Trophoblast cell (in vitro differentiated cells and primary cell): Measurements from ENCODE around the gene CLTCL1.

ENCODE experiments used
- DNase-seq, 2 donors: peaks; one replicate each; pipeline ENCODE4 v3.0.0-alpha.2; 2016
- H2AFZ ChIP-seq: 2 replicates; pipeline ENCODE4 v1.6.1; 2013; ENCODE audit warnings: low read length, moderate library complexity, mild to moderate bottlenecking; ENCODE audit not compliant: insufficient read depth, poor library complexity
- H2AK5ac ChIP-seq: 2 replicates; pipeline ENCODE4 v1.6.1; 2013; ENCODE audit warnings: mild to moderate bottlenecking, low read length
- H2BK120ac ChIP-seq: 2 replicates; pipeline ENCODE4 v1.6.1; 2013; ENCODE audit warnings: low read length, mild to moderate bottlenecking, moderate library complexity; ENCODE audit not compliant: insufficient read depth, poor library complexity
- H2BK12ac ChIP-seq: 2 replicates; pipeline ENCODE4 v1.6.1; 2013; ENCODE audit warnings: mild to moderate bottlenecking, low read length, moderate library complexity
- H2BK5ac ChIP-seq: 2 replicates; pipeline ENCODE4 v1.6.1; 2013; ENCODE audit warnings: low read length, low read depth, moderate library complexity, mild to moderate bottlenecking; ENCODE audit not compliant: poor library complexity
- H3K14ac ChIP-seq: 2 replicates; pipeline ENCODE4 v1.6.1; 2013; ENCODE audit warnings: mild to moderate bottlenecking, low read length
- H3K18ac ChIP-seq: 2 replicates; pipeline ENCODE4 v1.6.1; 2013; ENCODE audit warnings: mild to moderate bottlenecking, low read length
- H3K23ac ChIP-seq: 2 replicates; pipeline ENCODE4 v1.6.1; 2013; ENCODE audit warnings: low read length
- H3K27ac ChIP-seq: 2 replicates; pipeline ENCODE4 v1.5.1; 2013; ENCODE audit warnings: low read depth, mild to moderate bottlenecking, inconsistent platforms, low read length, moderate library complexity
- H3K27me3 ChIP-seq: 2 replicates; pipeline ENCODE4 v1.6.1; 2013; ENCODE audit warnings: inconsistent platforms, mild to moderate bottlenecking, low read length, moderate library complexity; ENCODE audit not compliant: insufficient read depth
- H3K36me3 ChIP-seq, 2 experiments: 1 replicate in 1 of 2; 2 replicates in 1 of 2; pipeline ENCODE4 v1.6.1; 2013; ENCODE audit warnings: low read length in 2 of 2, mild to moderate bottlenecking in 2 of 2, moderate library complexity in 1 of 2; ENCODE audit not compliant: insufficient read depth in 2 of 2, control insufficient read depth in 1 of 2
- H3K4ac ChIP-seq: 2 replicates; pipeline ENCODE4 v1.6.1; 2013; ENCODE audit warnings: low read depth, mild to moderate bottlenecking, low read length, moderate library complexity
- H3K4me1 ChIP-seq, 2 experiments: 1 replicate in 1 of 2; 2 replicates in 1 of 2; pipeline ENCODE4 v1.6.1; 2013; ENCODE audit warnings: low read length in 2 of 2, mild to moderate bottlenecking in 2 of 2, moderate library complexity in 1 of 2; ENCODE audit not compliant: insufficient read depth in 2 of 2, control insufficient read depth in 1 of 2
- H3K4me2 ChIP-seq: 2 replicates; pipeline ENCODE4 v1.6.1; 2013; ENCODE audit warnings: inconsistent platforms, mild to moderate bottlenecking, low read length, moderate library complexity
- H3K4me3 ChIP-seq: 2 replicates; pipeline ENCODE4 v1.5.1; 2013; ENCODE audit warnings: mild to moderate bottlenecking, low read depth, low read length, inconsistent platforms
- H3K79me1 ChIP-seq: one replicate; pipeline ENCODE4 v1.6.1; 2013; ENCODE audit warnings: low read length
- H3K79me2 ChIP-seq: 2 replicates; pipeline ENCODE4 v1.6.1; 2013; ENCODE audit warnings: low read length, mild to moderate bottlenecking; ENCODE audit not compliant: control insufficient read depth, insufficient read depth, poor library complexity
- H3K9ac ChIP-seq: 2 replicates; pipeline ENCODE4 v1.6.1; 2013; ENCODE audit warnings: mild to moderate bottlenecking, low read length
- H3K9me3 ChIP-seq: 2 replicates; pipeline ENCODE4 v1.6.1; 2013; ENCODE audit warnings: low read depth, mild to moderate bottlenecking, control low read depth, inconsistent platforms, low read length; ENCODE audit not compliant: insufficient read depth
- H4K12ac ChIP-seq: 2 replicates; pipeline ENCODE4 v1.6.1; 2013; ENCODE audit warnings: low read depth, mild to moderate bottlenecking, low read length, moderate library complexity
- H4K8ac ChIP-seq: 2 replicates; pipeline ENCODE4 v1.6.1; 2013; ENCODE audit warnings: low read depth, mild to moderate bottlenecking, low read length, moderate library complexity
- H4K91ac ChIP-seq: one replicate; pipeline ENCODE4 v1.6.1; 2013; ENCODE audit warnings: low read depth, mild to moderate bottlenecking, low read length, moderate library complexity
- WGBS: extraction: QIAGEN DNeasy Blood & Tissue Kit; methylation state at CpG from one replicate; pipeline ENCODE4 v1.1.7; 2013; ENCODE audit warnings: missing lambda C conversion rate; ENCODE audit not compliant: insufficient read length, insufficient coverage; ENCODE audit errors: extremely low coverage; 5-methylcytosine and 5-hydroxymethylcytosine counted together

CLTCL1 gene

DNA sequence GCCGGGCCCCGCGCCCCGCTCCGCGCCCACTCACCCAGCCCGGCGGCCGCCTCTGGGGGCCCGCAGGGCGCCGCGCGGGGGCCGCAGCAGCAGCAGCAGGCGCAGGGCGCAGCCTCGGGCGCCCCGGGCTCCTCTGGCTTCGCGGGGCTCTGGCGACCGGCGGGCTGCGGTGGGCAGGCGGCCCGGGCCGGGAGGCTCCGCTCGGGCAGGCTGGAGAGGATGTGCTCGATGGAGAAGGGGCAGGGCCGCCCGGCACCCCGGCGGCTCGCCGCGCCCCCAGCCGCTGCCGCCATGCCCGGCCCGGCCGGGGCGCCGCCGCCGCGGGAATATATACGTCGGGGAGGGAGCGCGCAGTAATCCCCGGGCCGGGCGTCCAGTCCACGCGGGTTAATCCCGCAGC is 141.5 kb downstream of the CLTCL1 start, which contains the start of gene GSC2:
GSC2 (minus strand) TSS at position 302 of the 400 bp plus-strand sequence; CDS start at position 293, 9 bp downstream.
- no peak within 1 kb of the TSS for H3K14ac ChIP-seq
- no peak within 1 kb of the TSS for H2BK5ac ChIP-seq
- no peak within 1 kb of the TSS for H3K4me3 ChIP-seq
- WGBS = no CpG with 5 or more reads among the region's 59 CpGs
- no peak within 1 kb of the TSS for H3K27ac ChIP-seq
- H2AFZ ChIP-seq = no peak within 1 kb of the TSS
- H2BK120ac ChIP-seq = no peak within 1 kb of the TSS
- no peak within 1 kb of the TSS for H3K9ac ChIP-seq
- H3K79me1 ChIP-seq = no peaks in the 10 kb centered on the region
- no peak within 1 kb of the TSS for H3K18ac ChIP-seq
- no peaks in the 10 kb centered on the region for H3K79me2 ChIP-seq
- peak within 1 kb of the TSS; percentile 21 for H3K23ac ChIP-seq
- no peak within 1 kb of the TSS for H4K91ac ChIP-seq
- H3K27me3 ChIP-seq = peaks cover 62% of the 10 kb centered on the region
- H4K12ac ChIP-seq = no peak within 1 kb of the TSS
- no peak within 1 kb of the TSS for H3K4ac ChIP-seq
- H2BK12ac ChIP-seq = no peak within 1 kb of the TSS
- peak within 1 kb of the TSS; percentile 42 for H3K4me2 ChIP-seq
- no peak within 1 kb of the TSS for H4K8ac ChIP-seq
- no peaks in the 10 kb centered on the region for H3K36me3 ChIP-seq
- no peak within 1 kb of the TSS for H2AK5ac ChIP-seq
- DNase-seq = no peak
- H3K9me3 ChIP-seq = peaks cover 22% of the 10 kb centered on the region
- peaks cover 0 to 5% of the 10 kb centered on the region in 2 experiments for H3K4me1 ChIP-seq

DNA sequence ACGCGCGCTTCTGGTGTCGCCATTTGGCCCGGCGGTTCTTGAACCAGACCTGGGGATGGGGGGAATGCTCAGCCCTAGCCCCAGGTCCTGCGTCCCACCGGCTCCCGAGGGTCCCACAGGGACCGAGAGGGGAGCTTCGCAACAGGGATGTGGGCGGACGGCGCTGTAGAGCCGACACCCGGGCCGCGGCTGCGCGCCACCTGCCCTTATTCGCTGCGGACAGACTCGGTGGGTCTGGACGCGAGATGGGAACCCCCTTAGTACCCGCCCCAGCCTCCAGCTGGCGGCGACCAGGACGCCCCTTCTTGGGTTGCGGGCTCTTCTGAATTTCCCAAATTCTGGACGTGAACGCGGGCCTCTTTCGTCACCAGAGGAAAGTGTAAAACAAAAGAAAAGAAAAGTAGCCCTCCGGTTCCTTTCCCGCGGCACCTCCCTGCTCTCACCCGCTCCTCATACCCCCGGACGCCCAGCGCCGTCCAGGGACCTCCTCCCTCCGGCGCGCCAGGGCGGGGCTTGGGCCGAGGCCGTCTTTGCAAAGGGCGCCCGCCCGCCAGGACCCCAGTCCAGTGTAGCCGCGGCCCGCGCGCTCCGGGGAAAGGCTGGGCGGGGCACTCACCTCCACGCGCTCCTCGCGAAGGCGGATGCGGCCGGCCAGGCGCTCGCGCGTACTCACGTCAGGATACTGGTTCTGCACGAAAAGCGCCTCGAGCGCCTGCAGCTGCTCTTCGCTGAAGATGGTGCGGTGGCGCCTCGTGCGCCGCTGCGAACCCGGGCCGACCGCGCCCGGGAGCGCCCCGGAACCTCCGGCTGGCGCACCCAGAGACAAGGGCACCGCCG is 142.3 kb downstream of the CLTCL1 start:
- Histone ChIP-seq H2BK5ac (no peak overlapping the region), H3K27me3 (peaks cover 62% of the 10 kb centered on the region), H3K9me3 (peaks cover 22% of the 10 kb centered on the region), H2BK12ac (no peak overlapping the region), H4K8ac (no peak overlapping the region), H3K14ac (no peak overlapping the region), H4K91ac (no peak overlapping the region), H3K27ac (no peak overlapping the region), H2AFZ (no peak overlapping the region), H3K18ac (no peak overlapping the region), H3K4me2 (peak overlapping the region; percentile 42), H3K4me3 (no peak overlapping the region), H3K9ac (no peak overlapping the region), H3K36me3 (no peaks in the 10 kb centered on the region), H3K23ac (no peak overlapping the region), H4K12ac (no peak overlapping the region), H3K4ac (no peak overlapping the region), H3K4me1 (peaks cover 0 to 5% of the 10 kb centered on the region in 2 experiments), H3K79me1 (no peaks in the 10 kb centered on the region), H2BK120ac (no peak overlapping the region), H2AK5ac (no peak overlapping the region), H3K79me2 (no peaks in the 10 kb centered on the region)
- peak in 1 of 2 donors; percentile 40 for DNase-seq
- WGBS = no CpG with 5 or more reads among the region's 92 CpGs

DNA sequence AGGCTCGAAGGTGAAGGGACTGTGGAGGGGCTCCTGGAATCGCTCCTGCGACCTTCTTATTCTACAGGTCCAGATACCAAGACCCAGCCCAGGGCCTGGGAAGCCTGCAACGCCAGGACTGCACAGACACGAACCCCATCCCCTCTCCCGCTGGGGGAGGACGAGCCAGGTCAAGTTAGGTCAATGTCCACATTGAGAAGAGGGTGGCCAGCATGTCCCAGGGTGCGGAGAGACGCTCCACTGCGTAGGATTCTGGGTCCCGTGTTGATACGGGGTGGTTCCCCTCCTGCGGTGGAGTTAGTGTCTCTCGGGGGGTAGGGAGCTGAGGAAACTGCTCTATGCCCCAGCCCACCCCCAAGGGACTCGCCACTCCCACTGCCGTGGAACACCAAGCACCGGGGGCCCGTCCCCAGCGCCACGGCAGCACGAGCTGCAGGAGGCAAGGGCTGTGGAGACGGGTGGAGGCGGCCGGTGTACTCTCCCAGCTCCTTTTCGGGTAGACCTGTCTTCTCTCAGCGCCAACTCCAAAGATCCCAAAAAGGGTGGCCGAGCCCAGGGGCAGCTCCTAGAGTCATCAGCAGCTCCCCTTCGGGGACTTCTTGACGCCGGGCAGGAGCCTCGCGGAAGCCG is 143.0 kb downstream of the CLTCL1 start:
- H2AFZ ChIP-seq = no peak overlapping the region
- H2AK5ac ChIP-seq = no peak overlapping the region
- H3K4ac ChIP-seq = no peak overlapping the region
- no CpG with 5 or more reads among the region's 33 CpGs for WGBS
- H3K14ac ChIP-seq = no peak overlapping the region
- H3K23ac ChIP-seq = no peak overlapping the region
- H3K4me2 ChIP-seq = no peak overlapping the region
- H2BK5ac ChIP-seq = no peak overlapping the region
- peaks cover 22% of the 10 kb centered on the region for H3K9me3 ChIP-seq
- no peak overlapping the region for H2BK120ac ChIP-seq
- peaks cover 3 to 9% of the 10 kb centered on the region in 2 experiments for H3K4me1 ChIP-seq
- H3K27ac ChIP-seq = no peak overlapping the region
- H3K4me3 ChIP-seq = no peak overlapping the region
- H3K27me3 ChIP-seq = peaks cover 62% of the 10 kb centered on the region
- no peak overlapping the region for H3K18ac ChIP-seq
- no peak for DNase-seq
- no peaks in the 10 kb centered on the region for H3K79me1 ChIP-seq
- peaks cover 2% of the 10 kb centered on the region for H3K79me2 ChIP-seq
- H3K36me3 ChIP-seq = no peaks in the 10 kb centered on the region
- no peak overlapping the region for H3K9ac ChIP-seq
- H4K8ac ChIP-seq = no peak overlapping the region
- no peak overlapping the region for H4K91ac ChIP-seq
- H2BK12ac ChIP-seq = no peak overlapping the region
- H4K12ac ChIP-seq = no peak overlapping the region

- Histone ChIP-seq H3K27ac (no peak overlapping the region), H3K4ac (no peak overlapping the region), H2BK5ac (no peak overlapping the region), H3K23ac (no peak overlapping the region), H3K4me1 (peaks cover 3 to 9% of the 10 kb centered on the region in 2 experiments), H3K79me2 (peaks cover 2% of the 10 kb centered on the region), H4K91ac (no peak overlapping the region), H3K4me3 (peak overlapping the region; percentile 8), H3K4me2 (no peak overlapping the region), H4K8ac (no peak overlapping the region), H2AK5ac (no peak overlapping the region), H2BK120ac (no peak overlapping the region), H3K9me3 (peaks cover 20% of the 10 kb centered on the region), H3K27me3 (peaks cover 57% of the 10 kb centered on the region), H3K14ac (no peak overlapping the region), H3K36me3 (peaks cover 4 to 5% of the 10 kb centered on the region in 2 experiments), H3K79me1 (no peaks in the 10 kb centered on the region), H4K12ac (no peak overlapping the region), H2BK12ac (no peak overlapping the region), H2AFZ (no peak overlapping the region), H3K9ac (no peak overlapping the region), H3K18ac (no peak overlapping the region)
- DNase-seq = no peak
- no CpG with 5 or more reads among the region's 9 CpGs for WGBS
Observed at GRCh38 chr22:19147195-19147780, 144.2 kb downstream of the CLTCL1 start.
